Dermis lymphatic vessel endothelial cell (primary cell): Measurements from ENCODE around the gene WBP1. TPM values are rescaled to one million over a fixed set of nuclear protein-coding genes. Genes with fewer than 3 reads are reported as not detected.

Source experiments
- total RNA-seq: library from RNA; depleted of rRNA; stranded (reverse); fragments of >200 nt; gene quantifications from 2 replicates; pipeline ENCODE4 v1.2.1, GENCODE V29; 2014

Gene WBP1
- total RNA-seq: 35.6 and 37.3 TPM in 2 replicates

GRCh38 chr2:74458132-74458937 is at the start of gene WBP1:
Gene WBP1, plus strand, starts transcription at chr2:74458438. Its CDS starts 165 bp downstream, at chr2:74458603.

GRCh38 chr2:74421221-74421870 is 36.9 kb upstream of the WBP1 start, which contains the start of the genes C2orf81 and WDR54:
Gene C2orf81, minus strand, starts transcription at chr2:74421619. Its CDS starts 59 bp downstream, at chr2:74421560.
Gene WDR54, plus strand, starts transcription at chr2:74421730. Its CDS starts 424 bp downstream, at chr2:74422154.

DNA sequence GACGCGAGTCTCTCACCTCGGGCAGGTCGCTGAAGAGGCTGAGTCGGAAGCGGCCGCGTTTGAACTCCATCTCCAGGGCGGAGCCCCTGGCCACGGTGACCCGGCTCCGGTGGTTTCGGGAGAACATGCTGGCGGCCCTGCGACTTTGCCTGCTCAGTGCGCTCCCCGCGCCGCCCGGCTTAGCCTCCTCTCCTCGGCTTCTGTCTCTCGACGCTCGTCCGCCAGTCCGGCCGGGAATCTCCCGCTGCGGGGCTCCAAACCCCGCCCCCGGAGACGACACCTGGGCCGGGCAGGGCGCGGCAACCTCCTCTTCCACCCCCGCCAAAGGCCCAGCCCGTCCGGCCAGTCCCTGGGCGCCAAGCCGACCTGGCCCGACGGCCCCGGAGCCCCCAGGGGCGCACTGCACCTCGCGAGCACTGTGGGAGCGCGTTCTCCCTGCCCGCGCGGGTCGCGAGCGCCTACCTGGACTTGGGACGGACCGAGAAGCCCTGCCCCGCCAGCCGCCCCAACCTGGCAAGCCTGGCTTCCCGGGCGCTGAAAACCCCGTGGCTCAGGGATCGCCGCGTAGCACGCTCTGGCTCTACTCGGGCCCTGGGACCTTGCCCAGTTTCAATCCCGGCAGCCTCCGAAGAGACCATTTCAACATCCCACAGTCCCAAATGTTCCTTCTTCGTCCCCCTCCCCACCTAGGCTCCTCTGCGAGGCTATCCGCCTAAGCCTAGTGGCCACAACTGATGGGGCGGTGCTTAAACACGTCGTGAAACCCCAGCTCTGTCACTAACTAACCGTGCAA is 16.4 kb upstream of the WBP1 start, which contains the start of gene RTKN:
RTKN (minus strand) TSS at position 248 of the 793 bp plus-strand sequence; CDS start at position 127, 121 bp downstream.

DNA sequence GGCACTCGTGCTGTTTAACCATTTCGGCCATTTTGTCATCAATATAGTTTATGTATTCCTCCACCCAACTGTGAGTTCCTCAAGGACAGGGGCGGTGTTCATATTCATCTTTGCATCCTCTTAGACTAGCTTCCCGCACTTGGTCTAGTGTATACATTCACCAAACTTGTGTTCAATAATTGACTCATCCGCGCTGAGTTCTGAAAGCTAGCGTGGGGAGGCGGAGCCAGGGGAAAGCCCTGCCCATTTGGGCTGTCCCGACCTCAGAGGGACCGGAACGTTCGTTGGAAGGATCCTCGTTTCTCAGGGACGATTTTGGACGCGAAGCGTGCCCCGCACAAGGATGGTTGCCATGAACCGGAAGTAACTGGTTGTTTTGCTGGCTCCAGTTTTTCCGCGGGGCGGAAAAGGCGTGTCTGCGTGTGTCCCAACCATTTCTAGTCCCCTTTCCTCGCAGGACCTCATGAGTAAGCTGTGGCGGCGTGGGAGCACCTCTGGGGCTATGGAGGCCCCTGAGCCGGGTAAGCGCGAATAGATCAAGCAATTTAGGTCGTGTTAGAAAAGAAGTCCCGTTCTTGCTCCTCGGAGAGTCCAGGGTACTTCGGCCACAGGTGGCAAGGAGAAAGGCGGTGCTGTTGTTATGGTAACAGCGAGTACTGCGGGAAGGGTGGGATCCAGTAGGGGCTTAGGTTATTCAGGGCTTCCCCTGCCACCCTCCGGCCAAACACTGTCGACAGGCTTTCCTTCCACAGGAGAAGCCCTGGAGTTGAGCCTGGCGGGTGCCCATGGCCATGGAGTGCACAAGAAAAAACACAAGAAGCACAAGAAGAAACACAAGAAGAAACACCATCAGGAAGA is 3.4 kb upstream of the WBP1 start, which contains the start of gene INO80B:
INO80B (plus strand) TSS at position 434 of the 858 bp plus-strand sequence; CDS start at position 464, 30 bp downstream.

DNA sequence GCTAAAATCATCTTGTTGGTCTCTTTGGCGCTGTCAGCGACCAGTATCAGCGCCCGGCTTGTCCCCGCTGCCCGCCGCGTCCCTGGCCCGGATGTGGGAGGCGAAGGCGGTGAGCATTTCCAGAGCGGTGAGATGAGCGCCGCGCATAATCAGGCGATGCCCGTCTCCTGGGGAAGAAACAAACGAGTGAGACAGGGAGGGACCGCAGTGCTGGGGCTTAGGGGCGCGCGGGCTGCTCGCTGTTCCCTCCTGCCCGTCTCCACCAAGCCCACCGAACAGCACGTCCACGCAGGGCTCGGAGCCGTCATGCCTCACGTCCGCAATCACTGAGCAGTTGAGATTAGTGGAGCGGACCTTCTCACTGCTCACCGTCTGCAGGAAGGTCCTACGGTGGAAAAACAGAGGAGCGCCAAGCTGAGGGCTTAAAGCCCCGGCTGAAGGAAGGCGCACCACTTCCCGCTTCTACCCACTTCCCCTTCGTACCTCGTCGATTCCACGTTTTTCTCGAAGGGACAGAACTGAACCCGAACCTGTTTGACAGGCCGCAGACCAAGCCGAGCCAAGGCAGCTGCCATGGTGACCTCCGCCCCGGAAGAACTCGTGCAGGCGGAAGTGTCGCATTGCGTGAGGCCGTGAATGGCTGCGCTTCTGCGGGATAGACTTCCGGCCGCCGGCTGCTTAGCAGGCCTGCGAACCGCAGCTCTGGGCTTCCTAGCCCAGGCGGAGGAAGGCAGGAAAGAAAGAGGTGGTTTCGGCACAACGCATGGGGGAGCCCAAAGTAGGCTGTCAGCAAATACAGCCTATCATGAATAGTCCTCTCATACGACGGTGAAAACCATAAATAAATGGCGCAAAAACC is 14.1 kb downstream of the WBP1 start, which contains the start of gene MRPL53:
MRPL53 (minus strand) TSS at position 595 of the 859 bp plus-strand sequence; CDS start at position 575, 20 bp downstream.

GRCh38 chr2:74482801-74483674 is 24.8 kb downstream of the WBP1 start, which contains the start of the genes CCDC142 and TTC31:
Gene CCDC142, minus strand, starts transcription at chr2:74482998. Its CDS starts 161 bp downstream, at chr2:74482837.
Gene TTC31, plus strand, starts transcription at chr2:74483081. Its CDS starts 15 bp downstream, at chr2:74483096.

GRCh38 chr2:74499267-74499939 is 41.2 kb downstream of the WBP1 start, which contains the start of gene LBX2:
Gene LBX2, minus strand, starts transcription at chr2:74499603. Its CDS starts 66 bp downstream, at chr2:74499537.

GRCh38 chr2:74507145-74507925 is 49.1 kb downstream of the WBP1 start, which contains the start of gene PCGF1:
Gene PCGF1, minus strand, starts transcription at chr2:74507695. Its CDS starts 27 bp downstream, at chr2:74507668.

Other genes with a start within 250 kb of the WBP1 start
- 0.09 and 0.11 TPM in 2 replicates for gene SLC4A5, start 115.0 kb upstream of the WBP1 start, total RNA-seq
- 126 and 136 TPM in 2 replicates for gene DCTN1, start 78.1 kb upstream of the WBP1 start, total RNA-seq
- under 0.01 TPM in 1 of 2 replicates, not detected in the other for gene C2orf81, start 36.8 kb upstream of the WBP1 start, total RNA-seq
- 30.2 and 34.0 TPM in 2 replicates for gene WDR54, start 36.7 kb upstream of the WBP1 start, total RNA-seq
- gene RTKN, start 16.5 kb upstream of the WBP1 start, total RNA-seq: 17.7 and 20.2 TPM in 2 replicates
- 8.0 and 9.0 TPM in 2 replicates for gene INO80B, start 3.4 kb upstream of the WBP1 start, total RNA-seq
- 43.9 and 49.6 TPM in 2 replicates for gene MOGS, start 6.9 kb downstream of the WBP1 start, total RNA-seq
- 26.2 and 32.2 TPM in 2 replicates for gene MRPL53, start 14.2 kb downstream of the WBP1 start, total RNA-seq
- 12.8 and 14.4 TPM in 2 replicates for gene CCDC142, start 24.6 kb downstream of the WBP1 start, total RNA-seq
- 8.3 and 9.9 TPM in 2 replicates for gene TTC31, start 24.6 kb downstream of the WBP1 start, total RNA-seq
- gene LBX2, start 41.2 kb downstream of the WBP1 start, total RNA-seq: 0.09 and 0.11 TPM in 2 replicates
- 7.4 and 10.1 TPM in 2 replicates for gene PCGF1, start 49.3 kb downstream of the WBP1 start, total RNA-seq
- not detected in 2 replicates for gene TLX2, start 56.0 kb downstream of the WBP1 start, total RNA-seq
- 0.09 and 0.11 TPM in 2 replicates for gene DQX1, start 67.8 kb downstream of the WBP1 start, total RNA-seq
- 91.4 and 109 TPM in 2 replicates for gene AUP1, start 71.3 kb downstream of the WBP1 start, total RNA-seq
- gene HTRA2, start 71.5 kb downstream of the WBP1 start, total RNA-seq: 37.5 and 48.9 TPM in 2 replicates
- gene LOXL3, start 95.5 kb downstream of the WBP1 start, total RNA-seq: 0.87 and 1.2 TPM in 2 replicates
- gene DOK1, start 96.3 kb downstream of the WBP1 start, total RNA-seq: 17.6 and 27.3 TPM in 2 replicates
- gene M1AP, start 189.9 kb downstream of the WBP1 start, total RNA-seq: not detected in 2 replicates
- 1.3 and 3.1 TPM in 2 replicates for gene SEMA4F, start 195.8 kb downstream of the WBP1 start, total RNA-seq